ENCODE measurements around the gene KCNQ1OT1. TPM values are rescaled to one million over a fixed set of nuclear protein-coding genes. Genes with fewer than 3 reads are reported as not detected.

The KCNQ1OT1 gene
- total RNA-seq, 1 donor from 2014 or later: 0.54 TPM

GRCh38 chr11:2585566-2586086, 114.2 kb downstream of the KCNQ1OT1 start:
- intact Hi-C loops (cut with micrococcal nuclease): no loop called here

GRCh38 chr11:2584812-2585565, 114.8 kb downstream of the KCNQ1OT1 start:
- intact Hi-C loops (cut with micrococcal nuclease): no loop called here

GRCh38 chr11:2584434-2584811, 115.4 kb downstream of the KCNQ1OT1 start:
- intact Hi-C loops (cut with micrococcal nuclease): no loop called here

- intact Hi-C loops (cut with micrococcal nuclease): no loop called here
These were observed 116.2 kb downstream of the KCNQ1OT1 start for GRCh38 chr11:2583605-2583958.

GRCh38 chr11:2582946-2583604, 116.7 kb downstream of the KCNQ1OT1 start:
- intact Hi-C loops (cut with micrococcal nuclease): no loop called here

- intact Hi-C loops (cut with micrococcal nuclease): no loop called here
These were observed 117.3 kb downstream of the KCNQ1OT1 start for GRCh38 chr11:2582351-2582945.

- intact Hi-C loops (cut with micrococcal nuclease): no loop called here
These were observed 117.9 kb downstream of the KCNQ1OT1 start for GRCh38 chr11:2581931-2582350.

- intact Hi-C loops (cut with micrococcal nuclease): no loop called here
These were observed 118.5 kb downstream of the KCNQ1OT1 start for GRCh38 chr11:2581151-2581930.

- intact Hi-C loops (cut with micrococcal nuclease): no loop called here
These were observed 119.2 kb downstream of the KCNQ1OT1 start for GRCh38 chr11:2580571-2581001.

GRCh38 chr11:2580061-2580421, 119.8 kb downstream of the KCNQ1OT1 start:
- intact Hi-C loops (cut with micrococcal nuclease): no loop called here

- intact Hi-C loops (cut with micrococcal nuclease): no loop called here
These were observed 120.3 kb downstream of the KCNQ1OT1 start for GRCh38 chr11:2579315-2580060.

GRCh38 chr11:2578929-2579270, 120.9 kb downstream of the KCNQ1OT1 start:
- intact Hi-C loops (cut with micrococcal nuclease): no loop called here

GRCh38 chr11:2577991-2578928, 121.5 kb downstream of the KCNQ1OT1 start:
- intact Hi-C loops (cut with micrococcal nuclease): no loop called here

- intact Hi-C loops (cut with micrococcal nuclease): no loop called here
These were observed 122.5 kb downstream of the KCNQ1OT1 start for GRCh38 chr11:2577031-2577990.

- intact Hi-C loops (cut with micrococcal nuclease): no loop called here
These were observed 123.2 kb downstream of the KCNQ1OT1 start for GRCh38 chr11:2576549-2576948.

- intact Hi-C loops (cut with micrococcal nuclease): no loop called here
These were observed 123.7 kb downstream of the KCNQ1OT1 start for GRCh38 chr11:2576111-2576510.

GRCh38 chr11:2575591-2576051, 124.2 kb downstream of the KCNQ1OT1 start:
- intact Hi-C loops (cut with micrococcal nuclease): no loop called here
